ENCODE measurements around the gene CAPZA1.

The CAPZA1 gene

GRCh38 chr1:112678605-112679004 is 59.0 kb downstream of the CAPZA1 start:
- no peak for DNase-seq

GRCh38 chr1:112685913-112686312 is 66.3 kb downstream of the CAPZA1 start:
- DNase-seq: no peak

DNA sequence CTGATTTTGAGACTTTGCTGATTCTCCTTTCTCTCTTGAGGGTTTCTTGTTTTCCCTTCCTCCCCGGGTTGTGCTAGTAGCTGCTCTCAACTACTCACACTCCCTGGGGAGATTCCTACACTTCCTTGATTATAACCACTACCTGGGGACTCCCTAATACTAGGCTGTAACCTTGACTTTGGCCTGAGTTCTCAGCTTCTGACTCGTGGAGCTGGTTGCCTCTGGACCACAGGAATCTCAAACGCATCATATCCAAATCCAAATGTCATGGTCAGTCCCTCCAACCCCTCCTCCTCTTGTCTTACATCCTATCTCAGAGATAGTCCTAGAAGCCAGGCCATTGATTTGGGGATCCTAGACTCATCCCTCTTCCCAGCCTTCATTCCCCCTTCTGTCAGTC is 66.8 kb downstream of the CAPZA1 start:
- no peak for DNase-seq

GRCh38 chr1:112686835-112687234 is 67.2 kb downstream of the CAPZA1 start:
- DNase-seq: no peak

- no peak for DNase-seq
These were observed 67.7 kb downstream of the CAPZA1 start for GRCh38 chr1:112687361-112687760.

DNA sequence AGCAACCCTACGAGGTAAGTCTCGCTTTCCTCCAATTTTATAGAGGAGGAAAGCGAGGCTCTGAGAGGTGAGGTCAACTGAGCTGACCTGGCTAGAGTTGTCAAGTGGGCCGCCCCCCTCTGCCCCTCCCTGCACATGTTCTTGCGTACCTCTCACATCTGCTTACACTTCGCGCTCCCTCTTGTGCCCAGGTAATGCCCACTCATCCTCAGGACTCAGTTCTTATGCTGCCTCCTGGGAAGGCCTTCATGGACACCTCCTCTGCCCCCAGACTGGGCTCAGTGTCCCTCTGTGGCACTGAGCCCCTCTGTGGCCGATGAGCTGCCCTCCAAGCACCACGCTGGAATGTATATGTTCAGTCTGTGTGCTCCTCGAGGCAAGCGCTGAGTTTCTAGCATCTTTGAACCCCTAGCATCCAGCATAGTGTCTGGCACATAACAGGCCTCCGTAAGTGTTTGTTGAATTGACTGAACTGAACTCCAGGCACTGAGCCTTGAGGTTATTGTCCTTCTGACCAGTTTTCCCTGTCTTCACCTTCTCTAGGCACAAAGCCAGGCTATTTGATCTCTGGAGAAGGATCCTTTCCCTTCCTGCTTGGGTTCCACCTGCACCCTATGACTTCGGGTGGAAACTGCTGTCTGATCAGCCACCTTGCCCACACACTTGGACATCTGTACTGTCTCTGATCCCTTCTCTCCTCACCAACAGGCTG is 68.3 kb downstream of the CAPZA1 start:
- DNase-seq: no peak

DNA sequence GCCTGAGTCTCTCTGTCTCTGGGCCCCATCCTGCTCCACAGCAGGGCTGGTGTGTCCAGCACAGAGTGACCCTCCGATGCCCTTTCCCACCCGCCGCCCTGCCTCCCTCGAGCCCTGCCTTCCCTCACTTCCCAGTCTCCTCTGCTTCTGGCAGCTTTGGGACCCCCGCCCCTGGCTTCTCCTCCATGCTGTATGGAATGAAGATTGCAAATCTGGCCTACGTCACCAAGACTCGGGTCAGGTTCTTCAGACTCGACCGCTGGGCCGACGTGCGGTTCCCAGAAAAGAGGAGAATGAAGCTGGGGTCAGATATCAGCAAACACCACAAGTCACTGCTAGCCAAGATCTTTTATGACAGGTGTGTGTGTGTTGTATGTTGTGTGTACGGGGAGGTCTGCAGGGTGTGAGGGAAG is 69.2 kb downstream of the CAPZA1 start:
- no peak for DNase-seq

GRCh38 chr1:112689196-112689841 is 69.7 kb downstream of the CAPZA1 start:
- DNase-seq: no peak

- no peak for DNase-seq
These were observed 70.2 kb downstream of the CAPZA1 start for GRCh38 chr1:112689842-112690237.

DNA sequence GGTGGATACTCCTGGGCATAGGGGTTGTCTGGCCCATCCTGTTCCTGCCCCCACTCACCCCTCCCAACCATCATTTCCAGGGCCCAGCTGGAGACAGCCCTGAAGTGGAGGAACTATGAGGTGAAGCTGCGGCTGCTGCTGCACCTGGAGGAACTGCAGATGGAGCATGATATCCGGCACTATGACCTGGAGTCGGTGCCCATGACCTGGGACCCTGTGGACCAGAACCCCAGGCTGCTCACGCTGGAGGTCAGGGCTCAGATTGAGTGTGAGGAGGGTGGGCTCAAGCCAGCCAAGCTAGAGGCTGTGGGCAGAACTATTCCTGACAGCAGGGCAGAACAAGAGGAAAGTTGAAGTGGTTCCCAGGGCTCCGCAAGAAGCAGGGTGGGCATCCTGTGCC is 73.0 kb downstream of the CAPZA1 start:
- no peak for DNase-seq

- DNase-seq: no peak
These were observed 74.2 kb downstream of the CAPZA1 start for GRCh38 chr1:112693821-112694220.

DNA sequence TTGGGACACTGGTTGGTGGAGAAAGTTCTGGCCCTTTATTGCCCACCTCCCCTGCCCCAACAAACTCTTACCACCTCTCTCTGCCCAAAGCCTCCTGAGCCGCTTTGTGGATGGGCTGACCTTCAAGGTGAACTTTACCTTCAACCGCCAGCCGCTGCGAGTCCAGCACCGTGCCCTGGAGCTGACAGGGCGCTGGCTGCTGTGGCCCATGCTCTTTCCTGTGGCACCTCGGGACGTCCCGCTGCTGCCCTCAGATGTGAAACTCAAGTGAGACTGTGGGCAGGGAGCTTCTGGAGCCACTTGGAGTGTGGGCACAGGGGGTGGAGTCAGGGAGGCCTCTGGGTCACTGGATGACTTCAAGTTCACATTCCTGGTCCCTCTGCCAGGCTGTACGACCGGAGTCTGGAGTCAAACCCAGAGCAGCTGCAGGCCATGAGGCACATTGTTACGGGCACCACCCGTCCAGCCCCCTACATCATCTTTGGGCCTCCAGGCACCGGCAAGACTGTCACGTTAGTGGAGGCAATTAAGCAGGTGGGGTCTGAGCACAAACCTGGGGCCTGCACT is 74.8 kb downstream of the CAPZA1 start:
- DNase-seq: no peak

- no peak for DNase-seq
These were observed 75.6 kb downstream of the CAPZA1 start for GRCh38 chr1:112695276-112695675.

- DNase-seq: no peak
These were observed 77.1 kb downstream of the CAPZA1 start for GRCh38 chr1:112696578-112697314.

DNA sequence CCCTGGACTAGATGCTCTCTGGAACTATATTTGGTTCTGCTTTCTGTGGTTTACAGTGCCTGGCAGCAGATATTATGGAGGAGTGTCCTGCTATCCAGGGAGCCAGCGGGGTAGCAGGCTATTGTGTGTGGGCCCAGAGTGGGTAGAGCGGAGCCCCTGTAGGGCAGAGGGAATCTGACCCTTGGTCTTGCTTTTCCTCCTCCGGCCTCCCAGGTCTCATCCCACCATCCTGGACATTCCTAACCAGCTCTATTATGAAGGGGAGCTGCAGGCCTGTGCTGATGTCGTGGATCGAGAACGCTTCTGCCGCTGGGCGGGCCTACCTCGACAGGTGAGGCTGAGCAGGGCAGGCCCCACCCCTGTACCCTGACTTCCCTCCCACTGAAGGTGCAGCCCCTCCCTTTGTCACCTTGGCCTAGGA is 78.2 kb downstream of the CAPZA1 start:
- DNase-seq: no peak

DNA sequence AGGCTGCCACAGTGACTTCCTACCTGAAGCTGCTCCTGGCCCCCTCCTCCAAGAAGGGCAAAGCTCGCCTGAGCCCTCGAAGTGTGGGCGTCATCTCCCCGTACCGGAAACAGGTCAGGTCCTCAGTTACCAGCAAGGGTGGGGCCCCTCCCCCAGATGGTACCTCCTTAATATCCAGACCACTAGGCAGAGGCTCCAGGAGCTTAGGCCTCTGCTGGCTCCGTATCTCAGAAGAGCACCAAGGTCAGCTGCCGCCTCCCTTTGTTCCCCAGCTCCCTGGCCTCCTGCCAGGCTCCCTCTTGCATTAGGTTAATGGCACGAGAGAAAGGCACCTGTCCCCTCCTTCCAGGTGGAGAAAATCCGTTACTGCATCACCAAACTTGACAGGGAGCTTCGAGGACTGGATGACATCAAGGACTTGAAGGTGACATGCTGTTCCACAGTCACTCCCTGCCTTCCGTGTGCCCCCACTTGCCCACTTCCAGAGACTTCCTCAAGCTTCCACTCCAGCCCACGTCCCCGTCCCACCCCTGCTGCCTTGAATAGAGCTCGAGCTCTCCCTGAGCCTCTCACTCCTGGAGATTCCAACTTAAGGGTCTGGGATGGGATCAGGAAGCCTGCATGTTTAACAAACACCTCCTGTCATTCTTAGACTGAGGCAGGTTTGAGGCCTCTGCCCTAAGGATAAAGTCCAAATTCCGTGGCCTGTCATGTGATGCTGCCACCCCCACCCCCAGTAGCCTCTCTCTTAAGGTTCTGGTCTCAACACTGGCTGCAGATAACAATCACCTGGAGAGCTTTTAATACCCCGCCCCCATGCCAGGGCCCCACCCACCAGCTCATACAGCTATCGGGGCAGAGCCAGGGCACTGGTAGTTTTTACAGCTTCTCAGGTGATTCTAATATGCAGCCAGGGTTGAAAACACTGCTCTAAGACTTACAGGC is 79.0 kb downstream of the CAPZA1 start:
- DNase-seq: no peak

GRCh38 chr1:112699425-112700144 is 80.0 kb downstream of the CAPZA1 start:
- no peak for DNase-seq

DNA sequence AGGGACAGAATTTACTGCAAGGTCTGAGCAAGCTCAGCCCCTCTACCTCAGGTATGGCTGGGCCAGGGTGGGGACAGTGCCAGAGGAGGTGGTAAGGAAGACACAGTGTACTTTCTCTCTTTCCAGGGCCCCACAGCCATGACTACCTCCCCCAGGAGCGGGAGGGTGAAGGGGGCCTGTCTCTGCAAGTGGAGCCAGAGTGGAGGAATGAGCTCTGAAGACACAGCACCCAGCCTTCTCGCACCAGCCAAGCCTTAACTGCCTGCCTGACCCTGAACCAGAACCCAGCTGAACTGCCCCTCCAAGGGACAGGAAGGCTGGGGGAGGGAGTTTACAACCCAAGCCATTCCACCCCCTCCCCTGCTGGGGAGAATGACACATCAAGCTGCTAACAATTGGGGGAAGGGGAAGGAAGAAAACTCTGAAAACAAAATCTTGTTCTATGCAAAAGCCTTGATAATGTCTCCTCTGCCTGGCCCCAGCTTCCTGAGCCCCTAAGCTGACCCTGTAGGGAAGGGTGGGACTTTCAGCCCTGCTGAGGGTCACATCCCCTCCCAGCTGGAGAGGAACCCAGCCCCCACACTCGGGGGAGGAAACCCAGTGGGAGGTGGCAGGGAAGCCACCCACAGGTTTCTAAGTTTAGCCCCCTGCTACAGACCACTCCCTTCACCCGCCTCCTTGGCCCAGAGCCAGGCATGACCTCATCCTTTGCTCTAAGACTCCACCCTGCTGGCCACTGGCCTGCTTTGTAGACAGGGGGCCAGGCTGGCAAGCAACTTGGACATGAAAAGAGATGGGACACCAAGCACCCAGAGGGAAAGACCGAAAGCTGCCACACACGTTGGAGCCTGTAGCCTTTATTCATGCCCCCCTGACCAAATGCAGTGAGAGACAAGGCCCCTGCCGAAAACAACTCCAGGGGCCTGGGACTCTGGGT is 80.9 kb downstream of the CAPZA1 start:
- peak; percentile 46 for DNase-seq

GRCh38 chr1:112701227-112702066 is 81.8 kb downstream of the CAPZA1 start:
- DNase-seq: no peak

DNA sequence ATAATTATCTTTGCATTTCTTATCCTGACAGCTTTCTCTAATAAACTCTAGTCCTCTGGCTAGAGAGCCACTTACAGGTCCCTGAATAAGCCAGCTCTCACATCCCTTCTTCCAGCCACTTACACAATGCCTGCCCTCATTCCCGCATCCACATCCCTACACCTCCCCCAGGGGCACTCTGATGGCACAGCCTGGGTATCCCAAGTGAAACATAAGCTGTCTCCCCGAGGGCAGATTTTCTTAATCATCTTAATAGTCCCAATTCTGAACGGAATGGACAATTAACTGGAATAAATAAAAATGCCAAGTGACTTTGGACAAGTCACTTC is 82.4 kb downstream of the CAPZA1 start:
- DNase-seq: no peak

Data from activated CD4-positive, alpha-beta T cell treated with anti-CD3 and anti-CD28 coated beads, Interleukin-2, amount 50 U/mL, for 16 hours (primary cell).